ENCODE measurements around the gene SPTBN5. TPM values are rescaled to one million over a fixed set of nuclear protein-coding genes. Genes with fewer than 3 reads are reported as not detected.

Gene SPTBN5
- total RNA-seq, 1 donor, result 0.31 TPM

- peaks cover 77% of the 10 kb centered on the region for H3K4me1 ChIP-seq (ENCODE audit: insufficient read depth, low read length)
- no peaks in the 10 kb centered on the region for H3K9me3 ChIP-seq (ENCODE audit: low read depth, low read length)
- no peak overlapping the region for H3K4me3 ChIP-seq (ENCODE audit: low read length)
- H3K27me3 ChIP-seq (ENCODE audit: insufficient read depth, low read length), result no peaks in the 10 kb centered on the region
Observed at GRCh38 chr15:41930867-41931222, 37.0 kb upstream of the SPTBN5 start.

GRCh38 chr15:41930221-41930866 lies 36.5 kb upstream of the SPTBN5 start:
- Histone ChIP-seq H3K9me3 (ENCODE audit: low read depth, low read length) (no peaks in the 10 kb centered on the region), H3K4me3 (ENCODE audit: low read length) (no peak overlapping the region), H3K4me1 (ENCODE audit: insufficient read depth, low read length) (peaks cover 76% of the 10 kb centered on the region), H3K27me3 (ENCODE audit: insufficient read depth, low read length) (no peaks in the 10 kb centered on the region)

- H3K4me3 ChIP-seq (ENCODE audit: low read length), result no peak overlapping the region
- H3K27me3 ChIP-seq (ENCODE audit: insufficient read depth, low read length), result no peaks in the 10 kb centered on the region
- peaks cover 62% of the 10 kb centered on the region for H3K4me1 ChIP-seq (ENCODE audit: insufficient read depth, low read length)
- no peaks in the 10 kb centered on the region for H3K9me3 ChIP-seq (ENCODE audit: low read depth, low read length)
Observed at GRCh38 chr15:41928637-41929620, 35.1 kb upstream of the SPTBN5 start.

- peaks cover 59% of the 10 kb centered on the region for H3K4me1 ChIP-seq (ENCODE audit: insufficient read depth, low read length)
Observed at GRCh38 chr15:41928100-41928499, 34.2 kb upstream of the SPTBN5 start.

GRCh38 chr15:41927536-41927935 lies 33.7 kb upstream of the SPTBN5 start:
- no peak overlapping the region for H3K4me3 ChIP-seq (ENCODE audit: low read length)
- H3K27me3 ChIP-seq (ENCODE audit: insufficient read depth, low read length), result no peaks in the 10 kb centered on the region
- no peaks in the 10 kb centered on the region for H3K9me3 ChIP-seq (ENCODE audit: low read depth, low read length)
- H3K4me1 ChIP-seq (ENCODE audit: insufficient read depth, low read length), result peaks cover 59% of the 10 kb centered on the region

More at GRCh38 chr15:41928100-41928499, 34.2 kb upstream of the SPTBN5 start:
- H3K27me3 ChIP-seq (ENCODE audit: insufficient read depth, low read length), result no peaks in the 10 kb centered on the region
- no peaks in the 10 kb centered on the region for H3K9me3 ChIP-seq (ENCODE audit: low read depth, low read length)
- no peak overlapping the region for H3K4me3 ChIP-seq (ENCODE audit: low read length)

GRCh38 chr15:41926185-41927056 lies 32.6 kb upstream of the SPTBN5 start:
- Histone ChIP-seq H3K4me1 (ENCODE audit: insufficient read depth, low read length) (peaks cover 59% of the 10 kb centered on the region), H3K27me3 (ENCODE audit: insufficient read depth, low read length) (no peaks in the 10 kb centered on the region), H3K9me3 (ENCODE audit: low read depth, low read length) (no peaks in the 10 kb centered on the region), H3K4me3 (ENCODE audit: low read length) (no peak overlapping the region)

- Histone ChIP-seq H3K27me3 (ENCODE audit: insufficient read depth, low read length) (no peaks in the 10 kb centered on the region), H3K4me1 (ENCODE audit: insufficient read depth, low read length) (peaks cover 47% of the 10 kb centered on the region), H3K9me3 (ENCODE audit: low read depth, low read length) (no peaks in the 10 kb centered on the region), H3K4me3 (ENCODE audit: low read length) (no peak overlapping the region)
Observed at GRCh38 chr15:41925086-41925608, 31.3 kb upstream of the SPTBN5 start.

GRCh38 chr15:41923401-41923997 lies 29.6 kb upstream of the SPTBN5 start:
- H3K27me3 ChIP-seq (ENCODE audit: insufficient read depth, low read length), result no peaks in the 10 kb centered on the region
- H3K4me1 ChIP-seq (ENCODE audit: insufficient read depth, low read length), result peaks cover 31% of the 10 kb centered on the region
- no peak overlapping the region for H3K4me3 ChIP-seq (ENCODE audit: low read length)
- no peaks in the 10 kb centered on the region for H3K9me3 ChIP-seq (ENCODE audit: low read depth, low read length)

- Histone ChIP-seq H3K4me1 (ENCODE audit: insufficient read depth, low read length) (peaks cover 28% of the 10 kb centered on the region), H3K4me3 (ENCODE audit: low read length) (no peak overlapping the region), H3K9me3 (ENCODE audit: low read depth, low read length) (no peaks in the 10 kb centered on the region), H3K27me3 (ENCODE audit: insufficient read depth, low read length) (no peaks in the 10 kb centered on the region)
Observed at GRCh38 chr15:41922353-41922752, 28.5 kb upstream of the SPTBN5 start.

DNA sequence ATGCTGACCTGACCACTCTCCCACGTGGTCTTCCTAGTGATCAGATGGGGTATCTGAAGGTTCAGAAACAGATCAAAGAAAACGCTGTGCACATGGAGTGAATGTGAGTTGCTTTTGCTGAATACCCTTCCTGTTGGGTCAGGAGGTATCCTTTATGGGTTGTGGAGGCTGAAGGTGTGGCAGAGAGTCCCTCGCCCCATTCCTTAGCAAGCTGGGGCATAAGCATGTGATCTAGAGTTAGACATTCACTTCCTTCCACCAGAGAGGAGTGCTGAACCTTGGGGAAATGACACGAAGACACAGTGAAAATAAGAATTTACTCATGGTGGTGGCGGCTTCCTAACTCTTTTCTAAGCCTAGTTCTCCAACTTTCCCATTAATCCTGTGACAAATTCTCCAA lies 27.8 kb upstream of the SPTBN5 start:
- H3K4me3 ChIP-seq (ENCODE audit: low read length), result no peak overlapping the region
- H3K9me3 ChIP-seq (ENCODE audit: low read depth, low read length), result no peaks in the 10 kb centered on the region
- no peaks in the 10 kb centered on the region for H3K27me3 ChIP-seq (ENCODE audit: insufficient read depth, low read length)
- peaks cover 27% of the 10 kb centered on the region for H3K4me1 ChIP-seq (ENCODE audit: insufficient read depth, low read length)

- H3K9me3 ChIP-seq (ENCODE audit: low read depth, low read length), result no peaks in the 10 kb centered on the region
- no peaks in the 10 kb centered on the region for H3K27me3 ChIP-seq (ENCODE audit: insufficient read depth, low read length)
- H3K4me3 ChIP-seq (ENCODE audit: low read length), result no peak overlapping the region
- H3K4me1 ChIP-seq (ENCODE audit: insufficient read depth, low read length), result peaks cover 27% of the 10 kb centered on the region
Observed at GRCh38 chr15:41921167-41921566, 27.3 kb upstream of the SPTBN5 start.

GRCh38 chr15:41919954-41920538 lies 26.2 kb upstream of the SPTBN5 start:
- Histone ChIP-seq H3K9me3 (ENCODE audit: low read depth, low read length) (no peaks in the 10 kb centered on the region), H3K27me3 (ENCODE audit: insufficient read depth, low read length) (no peaks in the 10 kb centered on the region), H3K4me1 (ENCODE audit: insufficient read depth, low read length) (peaks cover 31% of the 10 kb centered on the region), H3K4me3 (ENCODE audit: low read length) (no peak overlapping the region)

GRCh38 chr15:41919201-41919820 lies 25.5 kb upstream of the SPTBN5 start:
- no peak overlapping the region for H3K4me3 ChIP-seq (ENCODE audit: low read length)
- peaks cover 38% of the 10 kb centered on the region for H3K4me1 ChIP-seq (ENCODE audit: insufficient read depth, low read length)
- no peaks in the 10 kb centered on the region for H3K27me3 ChIP-seq (ENCODE audit: insufficient read depth, low read length)
- no peaks in the 10 kb centered on the region for H3K9me3 ChIP-seq (ENCODE audit: low read depth, low read length)

Measured in mononuclear cell (primary cell).